ENCODE measurements around the gene SULT1A3.
A peak's percentile ranks its signal among the peaks of the same experiment; 100 is the strongest.
"Not testable (repeated sequence)": the region's sequence is repeated elsewhere in the genome, so short reads cannot be mapped to it uniquely, and the experiment has no call there.

SULT1A3 gene

GRCh38 chr16:30199049-30199448, at the start of gene SULT1A3:
Gene SULT1A3 (plus strand): TSS chr16:30199255. CDS start chr16:30200729, 1,474 bp downstream.
- DNase-seq, result not testable (repeated sequence)

GRCh38 chr16:30151091-30151490, 48.0 kb upstream of the SULT1A3 start:
- no peak for DNase-seq

- DNase-seq, result no peak
Measured at GRCh38 chr16:30152517-30152916, 46.5 kb upstream of the SULT1A3 start.

GRCh38 chr16:30155188-30155587, 43.9 kb upstream of the SULT1A3 start:
- DNase-seq, result no peak

GRCh38 chr16:30157214-30157613, 41.8 kb upstream of the SULT1A3 start:
- DNase-seq, result no peak

- DNase-seq, result no peak
Measured at GRCh38 chr16:30163538-30163937, 35.5 kb upstream of the SULT1A3 start.

- peak in 2 of 6 experiments; percentile 8 to 15 for DNase-seq
Measured at GRCh38 chr16:30166202-30166902, 32.7 kb upstream of the SULT1A3 start.

GRCh38 chr16:30168746-30169145, 30.3 kb upstream of the SULT1A3 start:
- DNase-seq, result not testable (repeated sequence)

- DNase-seq, result not testable (repeated sequence)
Measured at GRCh38 chr16:30169416-30169815, 29.6 kb upstream of the SULT1A3 start.

- DNase-seq, result not testable (repeated sequence)
Measured at GRCh38 chr16:30170145-30170544, 28.9 kb upstream of the SULT1A3 start.

GRCh38 chr16:30173054-30173453, 26.0 kb upstream of the SULT1A3 start:
- no peak for DNase-seq

GRCh38 chr16:30176876-30177275, 22.2 kb upstream of the SULT1A3 start:
- not testable (repeated sequence) for DNase-seq

- no peak for DNase-seq
Measured at GRCh38 chr16:30179195-30179594, 19.9 kb upstream of the SULT1A3 start.

GRCh38 chr16:30179931-30180330, 19.1 kb upstream of the SULT1A3 start:
- no peak for DNase-seq

GRCh38 chr16:30180741-30181140, 18.3 kb upstream of the SULT1A3 start:
- DNase-seq, result no peak

- peak; percentile 70 to 91 (median 80) for DNase-seq
Measured at GRCh38 chr16:30183233-30184095, 15.6 kb upstream of the SULT1A3 start, which contains the start of gene CORO1A. Gene CORO1A (plus strand): TSS chr16:30183602. CDS start chr16:30185210, 1,608 bp downstream.

- DNase-seq, result peak; percentile 56 to 88 (median 78)
Measured at GRCh38 chr16:30184096-30184890, 14.8 kb upstream of the SULT1A3 start.

GRCh38 chr16:30184891-30185682, 14.0 kb upstream of the SULT1A3 start:
- DNase-seq, result peak in 5 of 6 experiments; percentile 22 to 56 (median 45)

GRCh38 chr16:30185683-30186421, 13.2 kb upstream of the SULT1A3 start:
- peak; percentile 63 to 88 (median 78) for DNase-seq

- DNase-seq, result peak in 1 of 6 experiments; percentile 54
Measured at GRCh38 chr16:30186444-30186781, 12.6 kb upstream of the SULT1A3 start.

Data from stimulated activated naive CD4-positive, alpha-beta T cell (primary cell).